Nephron (organoid): ENCODE data around the gene AP3M1.

Experiments
- H3K27ac Mint-ChIP-seq, 3 experiments: 2 replicates each; pipeline ENCODE4 v1.8.0; 2020; ENCODE audit warnings: mixed read lengths in 3 of 3, mild to moderate bottlenecking in 2 of 3, moderate library complexity in 1 of 3
- H3K27me3 Mint-ChIP-seq: 2 replicates; pipeline ENCODE4 v1.8.0; 2021; ENCODE audit warnings: low read depth, mild to moderate bottlenecking, moderate library complexity, mixed read lengths
- H3K36me3 Mint-ChIP-seq: 2 replicates; pipeline ENCODE4 v1.8.0; 2020; ENCODE audit warnings: low read depth, mixed read lengths
- H3K4me1 Mint-ChIP-seq: 2 replicates; pipeline ENCODE4 v1.8.0; 2020; ENCODE audit warnings: mixed read lengths
- H3K4me3 Mint-ChIP-seq, 3 experiments: 2 replicates each; pipeline ENCODE4 v1.8.0; 2020; ENCODE audit warnings: mild to moderate bottlenecking in 3 of 3, mixed read lengths in 3 of 3, moderate library complexity in 2 of 3
- H3K9me3 Mint-ChIP-seq: 2 replicates; pipeline ENCODE4 v1.8.0; 2020; ENCODE audit warnings: mixed read lengths
- CTCF ChIP-seq, 3 experiments: fragments of 200-600 bp; sonication (generic); IDR thresholded peaks; one replicate each; pipeline ENCODE4 v1.5.0; 2021; ENCODE audit warnings: antibody characterized with exemption in 3 of 3; ENCODE audit not compliant: unreplicated experiment in 3 of 3

The AP3M1 gene

GRCh38 chr10:74187237-74187636 lies 36.6 kb upstream of the AP3M1 start:
- Mint-ChIP-seq H3K27ac (no peak overlapping the region), H3K4me3 (no peak overlapping the region), H3K9me3 (no peaks in the 10 kb centered on the region), H3K36me3 (no peaks in the 10 kb centered on the region), H3K4me1 (peaks cover 5% of the 10 kb centered on the region), H3K27me3 (no peaks in the 10 kb centered on the region)
- no peak for TF ChIP-seq CTCF (IDR thresholded peaks at IDR 0.05; ENCODE audit: unreplicated experiment in 3 of 3)

- no peaks in the 10 kb centered on the region for H3K9me3 Mint-ChIP-seq
- no peak overlapping the region for H3K27ac Mint-ChIP-seq
- peaks cover 5% of the 10 kb centered on the region for H3K4me1 Mint-ChIP-seq
- no peak for TF ChIP-seq CTCF (IDR thresholded peaks at IDR 0.05; ENCODE audit: unreplicated experiment in 3 of 3)
- no peaks in the 10 kb centered on the region for H3K27me3 Mint-ChIP-seq
- H3K4me3 Mint-ChIP-seq, result no peak overlapping the region
- H3K36me3 Mint-ChIP-seq, result no peaks in the 10 kb centered on the region
Observed at GRCh38 chr10:74186678-74187077, 36.0 kb upstream of the AP3M1 start.

GRCh38 chr10:74179111-74179710 lies 28.6 kb upstream of the AP3M1 start:
- no peaks in the 10 kb centered on the region for H3K9me3 Mint-ChIP-seq
- no peaks in the 10 kb centered on the region for H3K27me3 Mint-ChIP-seq
- H3K36me3 Mint-ChIP-seq, result no peaks in the 10 kb centered on the region
- no peak for TF ChIP-seq CTCF (IDR thresholded peaks at IDR 0.05; ENCODE audit: unreplicated experiment in 3 of 3)
- H3K4me1 Mint-ChIP-seq, result peaks cover 12% of the 10 kb centered on the region
- H3K4me3 Mint-ChIP-seq, result peak overlapping the region in 2 of 3 experiments; percentile 19 to 21
- no peak overlapping the region for H3K27ac Mint-ChIP-seq

GRCh38 chr10:74178042-74178791 lies 27.6 kb upstream of the AP3M1 start:
- Mint-ChIP-seq H3K4me1 (peaks cover 12% of the 10 kb centered on the region), H3K27ac (no peak overlapping the region), H3K36me3 (no peaks in the 10 kb centered on the region), H3K27me3 (no peaks in the 10 kb centered on the region), H3K9me3 (no peaks in the 10 kb centered on the region), H3K4me3 (peak overlapping the region; percentile 50 to 82 (median 62))
- TF ChIP-seq CTCF (IDR thresholded peaks at IDR 0.05; ENCODE audit: unreplicated experiment in 3 of 3), result no peak

DNA sequence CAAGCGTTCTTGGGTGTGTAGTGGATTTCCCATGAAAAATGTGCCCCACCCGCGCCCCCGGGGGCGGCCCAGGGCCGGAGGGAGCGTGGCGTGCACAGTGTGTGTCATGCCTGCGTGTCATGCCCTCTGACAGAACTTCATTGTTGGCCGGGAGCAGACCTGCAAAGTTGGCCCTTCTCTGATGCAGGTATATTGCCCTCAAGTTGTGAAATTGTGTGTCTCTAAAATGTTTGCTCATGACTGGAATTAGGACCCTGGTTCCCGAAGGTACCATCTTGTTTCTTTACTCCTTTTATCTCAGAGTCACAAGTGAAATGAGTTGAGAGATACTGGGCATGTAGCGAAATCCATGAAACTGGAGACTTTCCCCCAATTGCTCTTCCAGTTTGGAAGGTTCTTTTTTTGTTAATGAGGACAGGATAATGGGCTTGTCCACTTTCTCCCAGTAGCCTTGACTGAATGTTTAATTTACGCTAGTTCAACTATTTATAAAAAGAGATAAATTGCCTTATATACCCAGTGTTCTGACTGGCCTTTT lies 26.6 kb upstream of the AP3M1 start:
- no peaks in the 10 kb centered on the region for H3K27me3 Mint-ChIP-seq
- peak overlapping the region; percentile 70 to 95 (median 95) for H3K27ac Mint-ChIP-seq
- peaks cover 12% of the 10 kb centered on the region for H3K4me1 Mint-ChIP-seq
- H3K9me3 Mint-ChIP-seq, result no peaks in the 10 kb centered on the region
- no peak for TF ChIP-seq CTCF (IDR thresholded peaks at IDR 0.05; ENCODE audit: unreplicated experiment in 3 of 3)
- H3K36me3 Mint-ChIP-seq, result no peaks in the 10 kb centered on the region
- peak overlapping the region; percentile 87 to 95 (median 92) for H3K4me3 Mint-ChIP-seq
